NCI-H2227 (cell line): Measurements from ENCODE around the gene ID3.
"Not testable (repeated sequence)": the region's sequence is repeated elsewhere in the genome, so short reads cannot be mapped to it uniquely, and the experiment has no call there.

Experiments used
- DNase-seq: peaks from one replicate; lab custom pipeline; 2025; ENCODE audit not compliant: unreplicated experiment; lab: John Stamatoyannopoulos, UW

ID3 gene

DNA sequence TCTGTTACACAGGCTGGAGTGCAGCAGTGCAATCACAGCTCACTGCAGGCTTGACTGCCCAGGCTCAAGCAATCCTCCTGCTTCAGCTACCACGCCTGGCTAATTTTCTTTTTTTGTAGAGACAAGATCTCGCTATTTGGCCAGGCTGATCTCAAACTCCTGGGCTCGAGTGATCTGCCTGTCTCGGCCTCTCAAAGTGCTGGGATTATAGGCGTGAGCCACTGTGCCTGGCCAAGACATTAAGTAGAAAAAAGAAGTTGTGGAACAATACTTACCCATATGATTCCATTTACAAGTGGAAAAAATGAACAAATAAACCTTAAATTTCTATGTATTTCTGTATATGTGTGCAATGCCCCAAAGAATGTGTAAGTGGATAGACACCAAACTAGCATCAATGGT lies 30.3 kb upstream of the ID3 start:
- DNase-seq, result no peak

DNA sequence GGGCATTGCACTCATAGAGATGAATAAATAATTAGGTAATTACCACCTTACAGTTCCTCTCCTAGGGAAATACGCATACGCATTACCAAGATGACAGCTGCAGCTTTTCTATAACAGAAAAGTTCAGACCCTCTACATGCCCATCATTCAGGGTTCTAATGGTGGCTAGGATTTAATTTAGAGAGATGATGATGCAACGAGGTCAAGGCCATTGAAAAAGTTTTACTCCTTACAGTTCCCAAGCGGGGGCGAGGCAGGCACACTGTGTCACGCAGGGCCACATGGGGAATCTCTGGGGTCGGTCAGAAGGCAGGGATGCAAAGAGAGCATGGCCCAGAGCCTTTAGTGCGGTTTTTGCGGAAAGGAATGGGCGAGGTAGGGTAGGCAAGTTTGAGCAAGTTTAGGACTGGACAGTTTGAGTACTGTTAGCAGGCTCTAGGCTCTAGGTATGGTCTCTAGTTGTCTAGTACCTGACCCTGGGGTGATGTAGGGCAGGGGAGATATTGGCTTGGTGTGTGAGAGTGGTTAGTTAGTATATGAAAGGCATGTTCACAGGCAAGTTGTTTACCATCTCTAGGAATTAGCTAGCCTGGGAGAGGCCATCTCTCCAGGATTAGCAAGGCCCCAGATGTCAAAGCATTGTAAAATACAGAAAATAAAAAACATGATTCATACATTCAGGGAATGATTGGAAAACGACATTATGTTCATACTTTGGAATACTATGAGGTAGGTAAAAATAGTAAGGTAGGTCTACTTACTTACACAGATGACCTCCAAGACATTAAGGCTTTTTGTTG lies 29.6 kb upstream of the ID3 start:
- no peak for DNase-seq

DNA sequence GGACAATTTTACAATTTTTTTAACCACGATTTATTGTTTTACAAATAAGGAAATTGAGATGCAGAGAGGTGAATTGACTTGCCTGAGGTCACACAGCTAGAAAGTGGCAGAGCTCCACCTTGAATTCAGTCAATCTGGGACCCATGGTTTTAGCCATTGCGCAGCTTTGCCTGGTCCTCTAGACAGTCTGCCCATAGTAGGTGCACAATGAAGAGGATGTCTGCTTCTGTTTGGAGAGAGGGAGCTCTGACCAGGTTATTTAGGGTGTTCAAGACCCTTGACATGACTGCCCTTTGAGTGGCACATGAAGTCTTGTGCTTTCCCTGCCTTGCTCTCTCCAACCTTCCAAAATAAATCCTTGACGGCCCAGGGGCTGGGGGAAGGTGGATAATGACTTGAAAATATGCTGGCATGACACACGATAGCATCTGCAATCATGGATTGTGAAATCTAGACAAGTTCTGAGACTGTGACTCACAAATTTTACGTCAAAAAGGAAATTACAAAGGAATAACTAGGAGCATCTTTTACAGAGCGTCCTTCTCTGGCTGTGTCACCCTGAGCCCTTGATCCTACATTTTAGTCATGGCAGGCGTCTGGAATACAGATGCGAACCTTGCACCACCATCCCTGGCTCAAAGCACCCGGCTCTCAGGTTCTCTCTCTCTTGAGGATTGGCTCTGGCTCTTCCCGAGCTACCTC lies 26.2 kb upstream of the ID3 start:
- no peak for DNase-seq

DNA sequence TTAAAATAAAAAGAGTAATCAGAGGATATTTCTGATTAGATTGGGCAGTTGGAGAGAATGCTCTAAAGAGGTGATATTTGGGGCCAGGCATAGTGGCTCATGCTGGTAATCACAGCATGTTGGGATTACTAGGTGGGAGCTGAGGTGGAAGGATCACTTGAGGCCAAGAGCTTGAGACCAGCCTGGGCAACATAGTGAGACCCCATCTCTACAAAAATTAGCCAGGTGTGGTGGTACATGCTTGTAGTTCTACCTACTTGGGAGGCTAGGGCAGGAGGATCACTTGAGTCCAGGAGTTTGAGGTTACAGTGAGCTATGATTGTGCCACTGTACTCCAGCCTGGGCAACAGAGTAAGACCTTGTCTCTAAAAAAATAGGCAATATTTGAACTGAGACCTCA lies 24.4 kb upstream of the ID3 start:
- DNase-seq, result not testable (repeated sequence)

DNA sequence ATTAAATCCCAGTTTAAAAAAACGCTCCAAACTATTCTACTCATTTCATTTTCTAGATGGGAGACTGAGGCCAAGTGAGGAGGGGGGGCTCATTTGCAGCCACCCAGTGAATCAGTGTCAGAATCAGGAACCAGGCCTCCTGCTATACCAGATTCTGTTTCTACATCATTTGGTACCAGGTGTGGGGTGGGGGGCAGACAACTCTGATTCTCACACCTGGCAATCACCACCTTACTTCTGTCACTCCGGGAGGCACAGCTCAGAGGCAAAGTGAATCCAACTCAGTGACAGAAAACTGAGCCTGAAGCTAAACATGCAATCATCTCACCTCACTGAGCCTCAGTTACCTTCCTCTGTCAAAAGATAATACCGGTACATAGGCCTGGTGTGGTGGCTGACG lies 23.5 kb upstream of the ID3 start:
- DNase-seq, result no peak

DNA sequence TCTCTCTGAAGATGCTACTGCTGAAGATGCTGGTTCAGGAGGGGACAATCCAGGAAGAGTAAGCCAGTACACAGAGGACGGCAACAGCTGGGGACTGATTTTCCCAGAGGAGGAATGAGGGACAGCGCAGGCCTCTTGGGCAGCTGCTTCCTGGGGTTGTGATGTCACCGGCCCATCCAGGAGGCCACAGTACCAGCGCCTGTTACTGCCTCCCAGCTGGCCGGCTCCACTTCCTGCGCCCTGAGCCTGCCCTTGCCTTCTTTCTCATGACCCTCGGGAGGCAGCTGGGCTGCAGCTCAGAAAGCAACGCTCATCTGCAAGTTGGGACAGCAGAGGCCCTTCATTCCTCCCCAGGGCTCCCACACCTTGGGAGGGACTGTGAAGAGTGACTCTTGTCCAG lies 21.9 kb upstream of the ID3 start:
- DNase-seq, result no peak

DNA sequence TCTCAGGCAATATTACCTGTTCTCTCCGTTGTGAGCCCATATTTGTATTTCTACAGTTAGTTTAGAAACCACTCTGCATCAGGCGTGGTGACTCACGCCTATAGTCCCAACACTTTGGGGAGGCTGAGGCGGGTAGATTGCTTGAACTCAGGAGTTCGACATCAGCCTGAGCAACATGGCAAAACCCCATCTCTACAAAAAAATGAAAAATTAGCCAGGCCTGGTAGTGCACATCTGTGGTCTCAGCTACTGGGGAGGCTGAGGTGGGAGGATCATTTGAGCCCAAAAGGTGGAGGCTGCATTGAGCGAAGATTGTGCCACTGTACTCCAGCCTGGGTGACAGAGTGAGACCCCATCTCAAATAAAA lies 19.7 kb upstream of the ID3 start:
- DNase-seq, result no peak

DNA sequence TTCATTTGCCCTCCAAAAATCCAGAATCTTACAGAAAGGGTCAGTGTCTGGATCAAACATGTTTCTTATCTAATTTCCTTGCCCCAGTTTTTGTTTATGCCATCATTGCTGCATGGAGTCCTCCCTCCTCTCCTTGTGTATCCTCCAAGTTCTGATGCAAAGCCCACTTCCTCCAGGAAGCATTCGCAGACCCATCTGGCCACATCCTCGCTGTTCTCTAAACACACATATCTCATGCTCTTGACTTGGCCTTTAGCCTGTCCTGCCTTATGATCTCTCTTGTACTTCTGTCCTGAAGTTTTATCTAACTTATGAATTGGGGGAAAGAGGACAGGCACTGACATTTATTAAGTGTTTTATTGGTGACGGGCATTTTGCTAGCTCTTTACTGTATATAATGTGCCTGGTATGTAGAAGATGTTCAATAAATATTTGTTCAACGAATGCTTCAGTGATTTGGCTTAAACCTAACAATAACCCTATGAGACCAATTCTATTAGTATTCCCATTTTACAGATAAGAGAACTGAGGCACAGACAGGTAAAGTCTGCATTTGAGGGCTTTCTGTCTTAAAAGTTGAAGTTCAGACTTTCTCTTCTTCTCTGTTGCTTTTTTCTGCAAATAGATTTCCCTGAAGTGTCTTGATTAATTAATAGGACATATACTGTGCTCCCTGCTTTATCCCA lies 19.2 kb upstream of the ID3 start:
- no peak for DNase-seq

DNA sequence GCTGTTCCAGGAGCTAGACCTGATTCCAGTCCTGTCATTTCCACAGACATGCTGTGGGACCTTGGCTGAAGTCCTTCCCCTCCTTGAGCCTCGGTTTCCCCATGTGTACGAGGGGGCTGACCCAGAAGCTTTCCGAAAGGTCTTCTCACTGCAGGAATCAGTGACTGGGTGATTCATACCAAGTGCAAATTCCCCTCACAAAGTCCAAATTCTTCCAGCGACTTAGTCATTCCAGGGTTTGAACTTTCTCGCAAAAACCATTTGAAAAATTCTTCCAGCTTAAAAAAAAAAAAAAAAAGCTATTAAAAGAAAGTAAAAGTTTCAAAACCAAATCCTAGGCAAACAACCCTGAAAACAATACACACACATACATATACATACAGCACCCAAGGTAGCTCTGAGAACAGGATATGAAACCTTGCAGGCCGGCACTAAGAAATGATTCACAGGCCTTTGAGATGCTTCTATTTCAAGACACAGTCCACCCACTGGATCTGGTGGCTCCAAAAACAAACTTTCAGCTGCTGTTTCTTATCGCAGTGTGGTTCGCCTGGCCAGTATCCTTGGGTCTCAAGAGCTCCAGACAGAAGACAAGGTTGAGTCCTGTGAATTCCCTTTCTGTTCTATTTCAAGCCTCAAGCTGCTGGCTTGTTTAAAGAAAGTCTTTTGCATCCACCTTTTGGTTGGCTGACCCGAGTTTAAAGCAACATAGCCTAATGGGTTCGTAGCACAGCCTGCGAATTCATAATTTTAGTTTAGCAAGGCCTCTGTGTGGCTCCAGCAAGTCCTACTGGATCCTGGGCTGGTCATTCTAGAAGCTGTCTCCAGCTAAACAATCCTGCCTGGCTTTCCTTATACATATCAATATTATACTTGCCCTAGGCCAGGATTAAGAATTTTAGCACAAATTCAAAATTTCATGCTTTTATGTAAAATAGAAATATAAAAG lies 18.0 kb upstream of the ID3 start:
- DNase-seq, result no peak

DNA sequence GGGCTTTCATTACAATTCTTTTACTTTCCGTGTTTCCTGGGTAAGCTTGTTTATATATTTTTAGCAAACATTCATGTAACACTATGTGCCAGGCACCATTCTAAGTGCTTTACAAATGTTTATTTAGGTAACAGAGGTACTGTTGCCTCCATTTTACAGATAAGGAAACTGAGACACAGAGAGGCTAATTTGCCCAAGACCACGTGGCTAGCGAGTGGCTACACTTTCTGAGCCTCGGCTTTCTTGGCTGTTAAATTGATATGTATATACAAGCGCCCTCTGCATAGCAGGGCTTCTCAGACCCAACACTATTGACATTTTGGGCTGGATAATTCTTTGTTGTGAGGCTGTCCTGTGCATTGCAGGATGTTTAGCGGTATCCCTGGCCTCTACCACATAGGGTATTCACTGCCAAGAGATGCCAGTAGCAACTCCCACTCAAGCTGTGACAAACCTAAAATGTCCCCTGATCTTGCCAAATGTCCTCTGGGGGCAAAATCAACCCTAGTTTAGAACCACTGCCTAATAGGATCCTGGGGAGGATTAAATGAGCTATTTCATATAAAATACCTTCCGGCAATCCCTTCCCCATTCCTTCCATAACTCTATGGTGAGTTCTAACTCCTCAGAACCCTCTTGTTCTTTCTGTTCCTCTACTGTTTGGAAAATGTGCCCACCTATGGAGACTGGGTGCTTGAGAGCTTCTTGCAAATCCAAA lies 17.2 kb upstream of the ID3 start:
- no peak for DNase-seq

DNA sequence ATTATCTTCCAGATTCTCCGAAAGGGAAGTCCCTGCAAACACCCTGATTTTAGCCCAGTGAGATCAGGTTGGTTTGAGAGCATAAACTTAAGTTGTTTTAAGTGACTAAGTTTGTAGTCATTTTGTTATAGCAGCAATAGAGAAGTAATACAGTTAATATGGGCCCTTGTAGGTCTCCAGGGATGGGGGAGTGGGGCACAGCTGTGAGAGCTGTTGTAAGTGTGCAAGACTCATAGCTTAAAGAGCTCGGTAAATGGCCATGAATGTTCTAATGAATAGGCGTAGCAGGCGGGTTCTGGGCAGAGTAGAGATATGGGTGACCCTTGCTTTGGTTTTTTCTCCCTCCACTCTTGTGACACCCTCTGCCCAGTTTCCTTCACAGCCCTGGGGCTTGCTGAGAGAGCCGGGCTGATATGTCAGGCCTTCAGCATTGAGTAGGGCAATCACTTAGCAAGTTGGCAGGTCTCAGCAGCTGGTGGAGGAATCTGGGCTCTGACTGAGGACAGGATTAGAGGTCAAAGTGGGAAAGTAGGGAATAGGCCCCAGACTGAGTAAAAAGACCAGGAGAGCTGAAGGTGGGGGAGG lies 16.0 kb upstream of the ID3 start:
- no peak for DNase-seq

DNA sequence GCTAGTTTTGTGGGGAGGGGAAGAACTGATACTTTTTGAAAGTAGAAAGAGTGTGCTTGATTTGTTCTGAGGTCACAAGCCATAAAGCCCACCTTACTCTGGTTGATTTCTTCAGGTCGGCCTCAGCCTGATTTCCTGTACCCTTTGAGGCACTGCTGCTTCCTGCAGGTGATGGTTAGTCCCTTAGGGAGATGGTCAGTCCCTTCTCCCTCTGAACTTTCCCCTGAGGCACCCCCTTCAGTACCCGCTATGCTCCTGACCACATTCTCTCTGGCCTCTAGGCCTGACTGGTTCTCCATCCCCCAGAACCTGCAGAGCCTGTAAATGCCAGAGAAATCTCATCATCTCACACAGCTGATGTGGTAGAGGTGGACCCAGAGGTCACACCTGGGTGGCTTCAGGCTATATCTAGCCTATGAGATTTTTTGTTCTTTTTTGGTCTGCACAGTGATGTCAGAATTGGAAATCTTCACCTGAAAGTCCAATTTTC lies 15.0 kb upstream of the ID3 start:
- no peak for DNase-seq

DNA sequence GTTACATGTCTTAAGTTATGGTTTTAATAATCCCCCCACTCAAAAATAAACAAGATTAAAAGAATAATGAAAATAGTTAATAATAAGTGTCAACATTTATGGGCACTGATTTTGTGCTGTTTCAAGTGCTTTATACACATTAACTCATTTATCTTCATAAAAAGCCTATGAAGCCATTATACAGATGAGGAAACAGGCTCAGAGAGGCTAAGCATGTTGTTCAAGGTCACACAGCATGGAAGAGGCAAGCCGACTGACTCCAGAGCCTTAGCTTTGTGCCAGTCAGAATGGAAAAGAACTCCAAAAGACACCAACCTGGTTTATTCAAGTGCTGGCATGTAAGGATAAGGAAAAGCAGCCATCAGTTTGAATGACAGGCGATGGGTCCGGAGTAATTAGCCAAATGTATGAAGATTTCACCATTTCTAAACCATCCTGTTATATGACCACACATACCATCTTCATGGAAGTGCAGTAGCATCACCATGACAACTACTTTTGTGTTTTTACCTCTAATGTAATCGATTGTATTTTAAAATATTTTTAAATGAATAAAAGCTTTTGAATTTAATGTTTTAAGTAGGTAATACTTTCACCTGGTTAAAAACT lies 14.4 kb upstream of the ID3 start:
- DNase-seq, result no peak

DNA sequence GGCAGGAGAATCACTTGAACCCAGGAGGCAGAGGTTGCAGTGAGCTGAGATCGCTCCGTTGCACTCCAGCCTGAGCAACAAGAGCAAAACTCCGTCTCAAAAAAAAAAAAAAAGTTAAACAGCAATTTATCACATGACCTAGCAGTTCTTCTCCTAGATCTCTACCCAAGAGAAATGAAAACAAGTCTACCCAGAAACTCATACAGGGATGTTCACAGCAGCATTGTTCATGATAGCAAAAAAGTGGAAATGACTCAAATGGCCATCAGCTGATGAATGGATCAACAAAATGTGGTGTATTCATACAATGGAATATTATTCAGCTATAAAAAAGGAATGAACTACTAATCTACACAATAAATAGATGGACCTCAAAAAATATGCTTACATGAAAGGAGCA lies 12.2 kb upstream of the ID3 start:
- no peak for DNase-seq

DNA sequence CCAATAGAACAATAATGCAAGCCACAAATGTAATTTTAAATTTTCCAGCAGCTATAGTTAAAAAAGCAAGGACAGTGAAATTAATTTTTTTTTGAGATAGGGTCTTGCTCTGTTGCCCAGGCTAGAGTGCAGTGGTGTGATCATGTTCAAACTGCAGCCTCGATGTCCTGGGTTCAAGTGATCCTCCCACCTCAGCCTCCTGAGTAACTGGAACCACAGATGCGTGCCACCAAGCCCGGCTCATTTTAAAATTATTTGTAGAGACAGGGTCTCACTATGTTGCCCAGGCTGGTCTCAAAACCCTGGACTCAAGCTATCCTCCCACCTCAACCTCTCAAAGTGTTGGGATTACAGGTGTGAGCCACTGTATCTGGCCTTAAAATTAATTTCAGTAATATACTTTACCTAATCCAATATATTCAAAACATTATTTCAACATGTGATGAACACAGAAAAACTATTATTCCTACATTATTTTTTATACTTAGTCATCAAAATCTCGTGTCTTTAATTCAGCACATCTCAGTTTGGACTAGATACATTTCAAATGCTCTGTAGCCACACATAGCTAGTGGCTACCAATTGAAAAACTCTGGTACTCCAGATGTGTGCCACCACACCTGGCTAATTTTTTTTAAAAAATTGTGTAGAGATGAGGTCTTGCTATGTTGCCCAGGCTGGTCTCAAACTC lies 10.8 kb upstream of the ID3 start:
- no peak for DNase-seq

DNA sequence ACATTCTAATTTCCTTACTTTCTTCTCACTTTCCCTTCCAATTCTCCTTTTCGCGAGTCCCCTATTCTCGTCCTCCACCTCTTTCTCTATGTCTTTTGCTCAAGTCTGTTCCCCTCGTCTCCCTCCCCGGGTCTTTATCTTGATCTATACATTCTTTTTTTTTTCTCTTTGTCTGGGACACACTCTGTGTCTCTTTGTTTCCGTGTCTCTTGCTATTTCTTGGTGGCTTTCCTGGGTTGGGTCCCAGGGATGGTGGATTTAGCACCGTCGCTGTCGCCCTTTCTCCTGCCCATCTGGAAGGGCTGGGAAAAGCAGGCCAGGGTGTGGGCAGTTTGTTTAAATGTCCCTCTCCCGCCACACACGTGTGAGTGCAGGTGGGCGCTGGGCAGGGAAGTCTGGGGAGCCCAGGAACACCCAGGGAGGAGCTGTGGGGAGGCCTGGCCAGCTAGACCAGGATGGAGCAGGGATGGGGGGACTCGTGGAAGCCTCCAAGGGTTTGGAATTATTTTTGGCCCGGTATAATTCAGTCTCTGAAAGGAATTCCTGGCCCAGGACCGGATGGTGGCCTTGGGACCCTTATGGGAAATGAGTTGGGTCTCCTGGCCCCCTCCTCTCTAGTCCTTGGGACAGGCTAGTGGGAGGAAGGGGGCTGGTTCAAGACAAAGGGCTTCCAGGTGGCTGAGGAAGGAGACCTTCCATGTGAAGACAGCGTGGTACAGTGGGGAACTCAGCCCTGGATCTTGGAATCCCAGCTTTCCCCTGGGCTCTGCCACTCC lies 9.5 kb upstream of the ID3 start:
- no peak for DNase-seq

DNA sequence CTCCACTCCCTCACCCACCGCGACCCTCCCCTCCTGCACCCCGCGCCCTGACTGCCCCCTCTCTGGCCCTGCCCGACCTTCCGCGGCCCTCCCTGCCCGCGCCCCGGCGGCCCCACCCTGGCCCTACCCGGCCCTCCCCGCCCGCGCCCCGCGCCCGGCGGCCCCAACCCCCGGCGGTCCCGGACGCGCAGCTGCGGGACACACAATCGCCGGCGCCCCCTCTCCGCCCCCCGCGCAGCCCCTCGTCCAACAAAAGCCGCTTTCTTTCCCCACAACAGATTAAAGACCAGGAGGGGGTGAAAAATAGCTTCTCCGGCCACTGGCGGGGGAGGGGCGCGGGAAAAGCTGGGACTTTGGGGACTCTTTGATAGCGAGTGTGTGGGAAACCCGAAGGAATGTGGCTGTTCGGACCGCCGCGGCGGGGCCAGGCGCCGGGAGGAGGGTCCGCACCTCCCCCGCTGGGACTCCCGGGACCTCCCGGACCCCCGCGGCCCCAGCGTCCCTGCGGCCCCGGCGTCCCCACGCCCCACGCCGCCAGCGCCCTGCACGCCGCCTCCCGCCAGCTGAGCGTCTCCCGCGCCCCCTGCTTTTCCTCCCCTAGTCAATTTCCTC lies 8.8 kb upstream of the ID3 start:
- DNase-seq, result peak; percentile 61

DNA sequence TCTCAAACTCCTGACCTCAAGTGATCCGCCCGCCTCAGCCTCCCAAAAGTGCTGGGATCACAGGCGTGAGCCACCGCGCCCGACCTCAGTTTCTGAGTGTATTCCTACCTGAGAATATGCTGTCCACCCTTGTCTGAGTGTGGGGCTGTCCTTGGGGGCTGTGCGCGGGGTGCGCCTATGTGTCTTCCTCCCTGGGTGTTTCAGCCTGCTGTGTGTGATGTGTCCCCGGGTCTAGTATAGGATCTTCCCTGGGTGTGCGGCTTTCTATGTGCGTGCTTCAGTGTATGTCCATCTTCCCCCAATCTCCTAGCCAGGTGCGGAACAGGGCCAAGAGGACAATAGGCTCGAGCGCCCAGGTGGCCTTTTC lies 8.3 kb upstream of the ID3 start:
- no peak for DNase-seq
